DND-41 (cell line): ENCODE data around the gene TOM1.

ENCODE experiments used
- EZH2 ChIP-seq: IDR thresholded peaks from 3 replicates; pipeline ENCODE4 v1.6.1; 2012; ENCODE audit warnings: borderline replicate concordance, low read depth, mild to moderate bottlenecking, moderate library complexity, low read length, inconsistent platforms; ENCODE audit not compliant: severe bottlenecking
- TF ChIP-seq, protein P1 (sequence below): IDR thresholded peaks from 2 replicates; pipeline ENCODE4 v1.5.1; 2012; ENCODE audit warnings: borderline replicate concordance, low read length, moderate library complexity, mild to moderate bottlenecking; ENCODE audit not compliant: poor library complexity, severe bottlenecking; ENCODE audit errors: extremely low read depth

DNA sequence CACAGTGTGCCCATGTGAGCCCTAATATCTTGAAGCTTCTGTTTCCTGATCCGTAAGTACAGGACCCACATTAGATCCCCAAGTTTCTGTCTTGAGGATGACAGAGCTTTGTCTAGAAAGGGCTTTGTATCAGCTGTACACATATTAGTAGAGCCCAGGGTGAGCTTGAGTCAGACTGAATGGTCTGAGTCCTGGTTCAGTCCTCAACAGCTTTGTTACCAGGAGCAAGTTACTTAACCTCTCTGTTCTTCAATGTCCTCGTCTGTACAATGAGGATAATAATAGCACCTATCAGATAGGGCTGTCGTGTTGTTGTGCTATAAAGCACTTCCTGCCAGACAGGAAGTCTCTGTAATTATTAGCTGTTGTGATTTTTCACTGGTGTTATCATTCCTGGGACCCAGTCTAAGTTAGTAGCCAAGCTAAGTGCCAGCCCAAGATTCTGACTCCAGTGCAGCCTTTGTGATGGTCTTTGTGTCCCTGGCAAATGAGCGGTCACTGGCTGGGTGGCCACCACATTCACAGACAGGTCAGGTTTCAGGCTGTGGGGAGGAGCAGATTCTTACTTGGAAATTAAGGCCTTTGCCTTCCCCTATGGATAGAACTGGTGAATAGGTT is 6.8 kb downstream of the TOM1 start:
- TF ChIP-seq, protein P1, sequence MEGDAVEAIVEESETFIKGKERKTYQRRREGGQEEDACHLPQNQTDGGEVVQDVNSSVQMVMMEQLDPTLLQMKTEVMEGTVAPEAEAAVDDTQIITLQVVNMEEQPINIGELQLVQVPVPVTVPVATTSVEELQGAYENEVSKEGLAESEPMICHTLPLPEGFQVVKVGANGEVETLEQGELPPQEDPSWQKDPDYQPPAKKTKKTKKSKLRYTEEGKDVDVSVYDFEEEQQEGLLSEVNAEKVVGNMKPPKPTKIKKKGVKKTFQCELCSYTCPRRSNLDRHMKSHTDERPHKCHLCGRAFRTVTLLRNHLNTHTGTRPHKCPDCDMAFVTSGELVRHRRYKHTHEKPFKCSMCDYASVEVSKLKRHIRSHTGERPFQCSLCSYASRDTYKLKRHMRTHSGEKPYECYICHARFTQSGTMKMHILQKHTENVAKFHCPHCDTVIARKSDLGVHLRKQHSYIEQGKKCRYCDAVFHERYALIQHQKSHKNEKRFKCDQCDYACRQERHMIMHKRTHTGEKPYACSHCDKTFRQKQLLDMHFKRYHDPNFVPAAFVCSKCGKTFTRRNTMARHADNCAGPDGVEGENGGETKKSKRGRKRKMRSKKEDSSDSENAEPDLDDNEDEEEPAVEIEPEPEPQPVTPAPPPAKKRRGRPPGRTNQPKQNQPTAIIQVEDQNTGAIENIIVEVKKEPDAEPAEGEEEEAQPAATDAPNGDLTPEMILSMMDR = no peak
- TF ChIP-seq EZH2 = no peak
